Testis (tissue), 3 donors: ENCODE results near the gene UTP14A. TPM values are rescaled to one million over a fixed set of nuclear protein-coding genes. Genes with fewer than 3 reads are reported as not detected.

ENCODE experiments used
- DNase-seq: peaks from one replicate; pipeline ENCODE4 v3.0.0-alpha.2; 2019
- H3K27ac ChIP-seq, 2 donors: fragments of 200-600 bp; sonication (generic); one replicate each; pipeline ENCODE4 v1.5.1; 2019
- H3K27me3 ChIP-seq: fragments of 200-600 bp; sonication (generic); one replicate; pipeline ENCODE4 v1.5.1; 2019
- H3K36me3 ChIP-seq: fragments of 200-600 bp; sonication (generic); one replicate; pipeline ENCODE4 v1.5.1; 2017; ENCODE audit warnings: low read depth; ENCODE audit errors: missing control alignments
- H3K4me1 ChIP-seq: fragments of 200-600 bp; sonication (generic); one replicate; pipeline ENCODE4 v1.5.1; 2019
- H3K4me3 ChIP-seq, 2 donors: fragments of 200-600 bp; sonication (generic); one replicate each; pipeline ENCODE4 v1.5.1; 2017 to 2019
- H3K9me3 ChIP-seq: fragments of 200-600 bp; sonication (generic); one replicate; pipeline ENCODE4 v1.5.1; 2017
- CTCF ChIP-seq, 3 experiments: fragments of 450-650 bp in 2 of 3; fragments of 200-600 bp in 1 of 3; sonication (generic) in 1 of 3; IDR thresholded peaks; one replicate each; pipeline ENCODE4 v1.5.1; 2016 to 2019; ENCODE audit warnings: antibody characterized with exemption in 3 of 3, mild to moderate bottlenecking in 2 of 3, moderate library complexity in 1 of 3
- POLR2A ChIP-seq: fragments of 450-650 bp; IDR thresholded peaks from one replicate; pipeline ENCODE4 v1.6.1; 2017; ENCODE audit warnings: antibody characterized with exemption, mild to moderate bottlenecking, moderate library complexity
- WGBS, 2 donors: methylation state at CpG; one replicate each; pipeline ENCODE4 v1.1.5; 2018; 5-methylcytosine and 5-hydroxymethylcytosine counted together
- intact Hi-C: fragments of 100-400 bp; cut with DNase I; formaldehyde crosslinking; loops from one replicate; pipeline ENCODE4 v1.15.1; 2023; ENCODE audit warnings: low total_unique reads
- polyA plus RNA-seq: library from polyadenylated mRNA; stranded (reverse); fragments of 350-450 nt; fragmentation: Illumina TruSeq; extraction: RNeasy Lipid Tissue Mini Kit (QIAGEN cat#74804); gene quantifications from one replicate; pipeline ENCODE4 v1.2.3, GENCODE V29; 2014; ENCODE audit warnings: low read depth, low replicate concordance; ENCODE audit not compliant: insufficient read depth
- total RNA-seq, 2 donors: library from RNA; depleted of rRNA; stranded (reverse); fragments of >200 nt; gene quantifications; one replicate each; pipeline ENCODE4 v1.2.3, GENCODE V29; 2016

UTP14A gene
- total and polyA plus RNA-seq, 3 donors from 2014 or later, result 4.5 to 4.8 (median 4.6) TPM

- 76 to 82% methylated on average over 5 to 6 of the region's 6 CpGs for WGBS, 2 donors
- no peak for DNase-seq
- Histone ChIP-seq H3K4me1 (no peaks in the 10 kb centered on the region), H3K9me3 (no peaks in the 10 kb centered on the region), H3K27ac (no peak overlapping the region), H3K4me3 (no peak overlapping the region), H3K36me3 (no peaks in the 10 kb centered on the region), H3K27me3 (no peaks in the 10 kb centered on the region)
- intact Hi-C loops, result no loop called here
- TF ChIP-seq CTCF (IDR thresholded peaks at IDR 0.05) (no peak), POLR2A (no peak)
Measured at GRCh38 chrX:129965166-129965565, 59.2 kb downstream of the UTP14A start.

- 86 to 95% methylated on average over 3 of the region's 3 CpGs for WGBS, 2 donors
- Histone ChIP-seq H3K27ac (no peak overlapping the region), H3K4me1 (no peaks in the 10 kb centered on the region), H3K9me3 (no peaks in the 10 kb centered on the region), H3K36me3 (no peaks in the 10 kb centered on the region), H3K4me3 (no peak overlapping the region), H3K27me3 (no peaks in the 10 kb centered on the region)
- TF ChIP-seq POLR2A (no peak), CTCF (IDR thresholded peaks at IDR 0.05) (no peak)
- intact Hi-C loops, result no loop called here
- DNase-seq, result no peak
Measured at GRCh38 chrX:129968968-129969367, 63.0 kb downstream of the UTP14A start.

- TF ChIP-seq CTCF (IDR thresholded peaks at IDR 0.05) (no peak), POLR2A (no peak)
- DNase-seq, result no peak
Measured at GRCh38 chrX:129976441-129976840, 70.5 kb downstream of the UTP14A start.

More at GRCh38 chrX:129976441-129976840, 70.5 kb downstream of the UTP14A start:
- no peak overlapping the region for H3K27ac ChIP-seq
- H3K27me3 ChIP-seq, result no peaks in the 10 kb centered on the region
- no peaks in the 10 kb centered on the region for H3K4me1 ChIP-seq
- H3K4me3 ChIP-seq, result no peak overlapping the region
- H3K36me3 ChIP-seq, result no peaks in the 10 kb centered on the region
- intact Hi-C loops, result no loop called here
- no peaks in the 10 kb centered on the region for H3K9me3 ChIP-seq
- 63 to 78% methylated on average over 4 to 5 of the region's 5 CpGs for WGBS, 2 donors

Other genes with a start within 250 kb of the UTP14A start
- under 1 TPM; 0.08 to 0.25 TPM for gene XPNPEP2, start 167.2 kb upstream of the UTP14A start, total RNA-seq
- 1.4 TPM for gene XPNPEP2, start 167.2 kb upstream of the UTP14A start, polyA plus RNA-seq
- 1 to 10 TPM in 1 of 2 donors, under 1 TPM in 1; 0.47 to 2.0 TPM for gene SASH3, start 126.2 kb upstream of the UTP14A start, total RNA-seq
- 4.8 TPM for gene SASH3, start 126.2 kb upstream of the UTP14A start, polyA plus RNA-seq
- gene ZDHHC9, start 62.3 kb upstream of the UTP14A start, total RNA-seq, result 1 to 10 TPM; 6.9 to 7.3 TPM
- gene ZDHHC9, start 62.3 kb upstream of the UTP14A start, polyA plus RNA-seq, result 9.4 TPM
- gene BCORL1, start 76.5 kb downstream of the UTP14A start, total RNA-seq, result 10 to 100 TPM; 32.3 to 33.1 TPM
- gene BCORL1, start 76.5 kb downstream of the UTP14A start, polyA plus RNA-seq, result 27.7 TPM
- gene ELF4, start 204.3 kb downstream of the UTP14A start, total RNA-seq, result 1 to 10 TPM; 4.2 to 5.0 TPM
- 10.2 TPM for gene ELF4, start 204.3 kb downstream of the UTP14A start, polyA plus RNA-seq